HG03469 (cell line): ENCODE measurements around the gene AUTS2.

Experiments
- ATAC-seq: cut with Tn5 transposase; IDR thresholded peaks from one replicate; pipeline ENCODE4 v1.9.1; 2021; ENCODE audit warnings: mild to moderate bottlenecking, moderate library complexity, moderate number of reproducible peaks; ENCODE audit not compliant: unreplicated experiment

The AUTS2 gene

GRCh38 chr7:69622014-69622835 is 23.9 kb downstream of the AUTS2 start:
- no peak for ATAC-seq

DNA sequence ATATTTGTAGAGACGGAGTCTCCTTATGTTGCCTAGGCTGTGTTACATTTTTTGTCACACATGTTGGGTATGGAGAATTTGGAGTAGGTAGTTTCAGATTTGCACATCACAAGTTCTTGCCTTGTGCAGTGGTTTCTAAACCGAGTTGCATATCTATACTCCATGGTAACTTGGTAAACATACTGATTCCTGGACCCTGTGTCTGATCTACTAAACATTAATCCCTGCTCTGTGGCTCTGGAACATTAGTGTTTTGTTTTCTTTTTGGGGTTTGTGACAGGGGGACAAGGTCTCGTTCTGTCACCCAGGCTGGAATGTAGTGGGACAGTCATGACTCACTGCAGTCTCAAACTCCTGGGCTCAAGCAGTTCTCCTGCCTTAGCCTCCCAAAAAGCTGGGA is 24.7 kb downstream of the AUTS2 start:
- no peak for ATAC-seq

DNA sequence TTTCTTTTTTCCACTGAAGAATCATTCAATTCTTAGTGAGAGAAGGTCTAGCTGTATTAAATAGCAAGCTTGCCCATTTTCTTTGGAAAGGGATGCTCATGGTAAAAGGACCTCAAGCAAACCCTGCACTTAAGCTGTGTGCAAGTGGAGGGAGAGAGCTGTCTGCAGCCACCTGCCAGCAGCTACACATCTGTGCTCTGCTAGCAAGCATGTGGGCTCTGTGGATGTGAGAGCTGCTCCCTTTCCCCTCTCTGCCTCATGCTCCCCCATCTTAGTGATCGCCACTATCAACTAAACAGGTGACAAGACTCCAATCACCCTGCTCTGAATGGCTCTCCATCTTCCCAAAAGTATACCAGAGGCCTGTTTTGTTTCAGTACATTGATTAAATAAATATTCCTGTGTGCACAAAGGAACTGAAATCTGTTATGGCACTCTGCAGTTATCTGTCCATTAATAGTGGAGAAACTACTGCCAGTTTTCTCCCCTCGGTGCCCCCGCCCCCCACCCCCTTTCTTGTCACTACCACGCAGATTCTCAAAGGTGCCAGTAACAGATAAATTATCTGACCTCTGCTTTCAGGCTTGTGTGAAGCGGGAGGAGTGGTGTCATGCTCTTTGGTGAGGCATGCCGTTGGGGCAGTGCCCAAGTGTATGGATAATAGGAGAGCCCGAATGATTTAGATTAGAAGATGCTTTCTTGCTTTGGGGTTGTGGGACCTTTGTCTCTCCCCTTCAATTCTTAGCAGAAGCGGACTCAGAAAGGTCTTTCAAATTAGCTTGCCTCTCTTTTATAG is 26.4 kb downstream of the AUTS2 start:
- no peak for ATAC-seq

- no peak for ATAC-seq
Measured at GRCh38 chr7:69625238-69625637, 27.0 kb downstream of the AUTS2 start.

- ATAC-seq, result no peak
Measured at GRCh38 chr7:69625798-69626197, 27.5 kb downstream of the AUTS2 start.

- ATAC-seq, result no peak
Measured at GRCh38 chr7:69630292-69630691, 32.0 kb downstream of the AUTS2 start.

- no peak for ATAC-seq
Measured at GRCh38 chr7:69631131-69631530, 32.9 kb downstream of the AUTS2 start.

DNA sequence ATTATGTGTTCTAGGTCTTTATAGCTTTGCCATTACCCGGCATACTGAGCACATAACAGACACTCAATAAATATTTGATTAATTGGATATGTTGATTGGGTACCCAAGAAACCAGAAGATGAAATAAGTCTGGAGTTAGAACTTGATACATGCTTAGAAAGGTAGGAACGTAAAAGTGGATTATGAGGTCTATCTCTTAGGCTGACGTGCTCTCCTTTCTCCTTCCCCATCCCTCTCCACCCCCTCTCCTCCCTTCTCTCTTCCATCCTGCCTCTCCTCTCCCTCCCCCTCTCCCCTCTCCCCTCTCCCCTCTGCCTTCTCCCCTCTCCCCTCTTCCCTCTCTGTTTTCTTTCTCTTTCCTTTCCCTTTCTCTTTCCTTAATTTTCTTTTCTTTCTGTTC is 34.0 kb downstream of the AUTS2 start:
- no peak for ATAC-seq

DNA sequence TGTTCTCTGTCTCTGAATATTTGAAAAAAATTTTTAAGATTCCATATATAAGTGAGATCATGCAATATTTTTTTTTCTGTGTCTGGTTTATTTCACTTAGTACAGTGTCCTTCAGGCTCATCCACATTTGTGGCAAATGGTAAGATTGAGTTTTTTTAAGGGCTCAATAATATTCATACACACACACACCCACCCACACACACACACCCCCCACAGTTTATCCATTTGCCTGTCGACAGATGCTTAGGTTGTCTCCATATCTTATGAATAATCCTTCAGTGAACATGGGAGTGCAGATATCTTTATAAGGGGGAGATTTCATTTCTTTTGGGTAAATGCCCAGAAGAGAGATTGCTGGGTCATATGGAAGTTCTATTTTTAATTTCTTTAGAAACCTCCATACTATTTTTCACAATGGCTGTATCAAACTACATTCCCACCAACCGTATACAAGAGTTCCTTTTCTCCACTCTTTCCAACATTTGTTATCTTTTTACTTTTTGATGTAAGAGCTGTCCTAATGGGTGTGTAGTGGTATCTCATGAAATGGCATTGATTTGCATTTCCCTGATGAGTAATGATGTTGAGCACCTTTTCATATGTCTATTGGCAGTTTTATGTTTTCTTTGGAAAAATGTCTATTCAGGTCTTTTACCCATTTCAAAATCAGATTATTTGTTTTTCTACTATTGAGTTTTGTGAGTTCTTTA is 35.0 kb downstream of the AUTS2 start:
- no peak for ATAC-seq

DNA sequence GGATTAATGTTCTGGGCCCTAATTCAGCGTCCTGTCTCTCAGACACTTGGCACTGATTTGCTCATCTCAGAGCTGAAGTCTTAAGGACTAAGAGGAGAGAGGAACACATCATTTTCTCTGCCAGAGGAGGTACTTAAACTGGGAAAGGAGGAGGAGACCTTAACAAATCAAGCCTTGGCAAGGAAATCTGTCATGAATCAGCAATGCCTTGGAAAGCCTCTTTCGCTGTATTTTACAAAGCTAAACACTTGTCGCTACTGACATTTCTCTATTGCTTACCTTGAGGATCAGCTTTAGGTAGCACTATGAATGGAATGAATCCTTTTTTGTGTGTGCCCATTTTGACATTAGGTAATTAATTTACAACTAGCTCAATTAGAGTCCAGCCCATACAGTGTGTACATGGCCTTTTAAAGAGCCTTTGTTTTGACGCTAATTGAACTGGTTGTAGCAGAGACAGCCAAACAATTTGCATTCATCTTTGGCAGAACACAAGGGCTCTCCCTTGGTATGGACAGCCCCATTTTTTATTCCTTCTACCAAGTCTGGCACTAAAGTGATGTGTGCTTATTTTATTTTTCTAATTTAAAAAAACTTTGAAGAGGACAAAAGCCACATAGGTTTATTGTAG is 37.4 kb downstream of the AUTS2 start:
- no peak for ATAC-seq

DNA sequence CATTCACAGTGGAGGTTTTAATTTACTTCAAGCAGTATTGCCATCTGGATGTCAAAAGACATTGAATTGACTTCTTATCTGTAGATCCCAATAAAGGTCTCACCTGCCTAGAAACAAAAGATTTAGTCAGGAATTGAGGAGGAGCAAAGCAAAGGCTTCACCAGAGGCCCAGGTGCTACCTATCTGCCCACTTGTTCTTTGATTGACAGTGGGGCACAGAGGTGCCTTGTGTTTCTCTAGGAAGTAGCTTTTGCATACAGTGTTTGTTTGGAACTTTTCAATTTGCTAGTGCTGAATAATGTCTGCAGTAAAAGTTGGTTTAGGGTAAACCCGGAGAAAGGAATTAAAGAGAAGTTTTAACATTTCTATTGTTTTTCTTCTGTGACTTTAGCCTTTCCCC is 40.4 kb downstream of the AUTS2 start:
- no peak for ATAC-seq

DNA sequence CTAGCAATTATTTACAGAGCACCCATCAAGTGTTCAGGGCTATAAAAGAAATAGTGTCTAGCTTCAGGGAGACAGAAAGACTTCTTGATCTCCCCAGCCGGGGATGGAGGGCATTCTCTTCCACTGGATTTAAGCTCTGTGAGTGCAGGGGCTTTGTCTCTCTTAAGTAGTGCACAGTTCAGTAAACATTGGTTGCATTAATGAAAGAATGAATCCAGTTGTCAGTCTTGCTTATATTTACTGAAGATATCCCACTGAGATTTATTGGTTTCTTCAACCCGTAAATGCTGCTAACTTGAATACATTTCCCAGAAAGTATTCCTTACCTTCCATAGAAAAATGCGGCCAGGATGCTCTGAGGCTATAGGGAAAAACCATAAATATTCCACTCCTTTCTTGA is 41.9 kb downstream of the AUTS2 start:
- no peak for ATAC-seq

DNA sequence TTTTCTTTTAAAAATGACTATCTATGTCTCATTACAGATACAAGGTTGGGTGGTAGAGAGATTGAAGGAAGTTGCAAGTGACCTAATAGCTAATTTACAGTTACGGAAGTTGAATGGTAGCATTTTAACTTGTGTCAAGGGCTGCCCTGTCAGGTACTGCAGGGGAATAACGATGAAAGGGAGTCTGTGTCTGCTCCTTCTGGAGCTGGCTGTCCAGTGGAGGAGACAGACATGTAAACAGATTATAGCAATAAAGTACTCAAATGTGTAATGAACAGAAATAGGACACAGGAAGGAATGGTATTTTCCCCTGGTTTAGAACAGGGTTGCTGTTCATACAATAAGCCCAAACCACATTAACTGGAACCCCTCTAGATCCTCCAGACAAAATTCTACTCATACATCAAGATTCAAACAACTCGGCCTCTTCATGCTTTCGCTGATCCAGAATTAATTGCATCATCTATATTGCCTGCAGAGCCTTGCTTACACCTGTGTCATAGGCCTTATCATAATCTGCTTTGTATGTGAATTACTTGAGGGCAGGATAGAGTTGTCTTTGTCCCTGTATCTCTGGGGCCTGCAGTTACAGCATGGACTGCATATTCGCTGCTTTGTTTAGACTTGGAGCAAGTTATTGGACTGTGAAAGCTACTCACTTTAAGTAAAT is 42.8 kb downstream of the AUTS2 start:
- no peak for ATAC-seq

DNA sequence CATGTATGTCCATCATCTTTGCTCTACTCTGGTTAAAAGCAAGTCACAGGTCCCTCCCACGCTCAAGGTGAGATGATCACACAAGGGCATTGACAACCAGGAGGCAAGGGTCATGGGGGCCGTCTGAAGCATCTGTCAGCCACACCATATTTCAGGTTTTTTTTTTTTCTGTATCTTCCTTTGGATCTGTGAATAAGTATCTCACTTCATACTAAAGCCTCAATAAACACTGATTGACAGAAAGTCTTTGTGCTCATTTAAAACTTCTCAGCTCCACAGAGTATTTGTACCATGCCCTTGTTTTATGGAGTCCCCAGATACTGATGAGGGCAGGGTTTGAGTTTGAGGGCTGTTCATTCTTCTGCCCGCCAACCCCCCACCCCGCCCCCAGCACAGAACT is 45.0 kb downstream of the AUTS2 start:
- no peak for ATAC-seq

- no peak for ATAC-seq
Measured at GRCh38 chr7:69643708-69644445, 45.6 kb downstream of the AUTS2 start.

- no peak for ATAC-seq
Measured at GRCh38 chr7:69645683-69646082, 47.4 kb downstream of the AUTS2 start.

- ATAC-seq, result peak; percentile 74
Measured at GRCh38 chr7:69651101-69651590, 52.9 kb downstream of the AUTS2 start.

- ATAC-seq, result no peak
Measured at GRCh38 chr7:69652947-69653701, 54.8 kb downstream of the AUTS2 start.

- ATAC-seq, result no peak
Measured at GRCh38 chr7:69653806-69654205, 55.5 kb downstream of the AUTS2 start.
